ENCODE results near the gene DUSP9.

DUSP9 gene

DNA sequence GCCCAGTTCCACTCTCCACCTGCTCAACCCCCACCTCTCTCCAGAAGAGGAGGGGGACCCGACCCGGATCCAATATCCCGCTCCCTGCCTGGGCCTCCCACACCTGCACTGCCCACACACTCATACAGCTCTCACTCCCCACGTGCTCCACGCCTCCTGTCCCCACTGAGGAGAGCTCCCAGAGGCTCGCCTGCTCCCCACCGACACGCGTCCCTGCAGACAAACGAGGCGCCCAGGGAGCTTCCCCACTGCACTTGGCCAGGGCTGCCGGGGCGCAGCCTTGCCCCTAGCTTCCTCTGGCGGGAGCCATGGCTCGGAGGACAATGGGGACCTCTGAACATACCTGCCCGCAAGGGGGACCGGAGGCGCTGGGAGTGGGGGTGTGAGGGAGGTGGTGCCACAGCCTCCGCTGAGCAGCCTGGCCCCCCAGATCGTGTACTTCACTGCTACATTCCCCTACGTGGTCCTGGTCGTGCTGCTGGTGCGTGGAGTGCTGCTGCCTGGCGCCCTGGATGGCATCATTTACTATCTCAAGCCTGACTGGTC lies 45.7 kb downstream of the DUSP9 start:
- no peak; the same call in 1 of the 2 replicates for TF ChIP-seq POLR2AphosphoS5 (IDR thresholded peaks at IDR 0.05; ENCODE audit: low read depth, low read length)
- TF ChIP-seq, protein P1, sequence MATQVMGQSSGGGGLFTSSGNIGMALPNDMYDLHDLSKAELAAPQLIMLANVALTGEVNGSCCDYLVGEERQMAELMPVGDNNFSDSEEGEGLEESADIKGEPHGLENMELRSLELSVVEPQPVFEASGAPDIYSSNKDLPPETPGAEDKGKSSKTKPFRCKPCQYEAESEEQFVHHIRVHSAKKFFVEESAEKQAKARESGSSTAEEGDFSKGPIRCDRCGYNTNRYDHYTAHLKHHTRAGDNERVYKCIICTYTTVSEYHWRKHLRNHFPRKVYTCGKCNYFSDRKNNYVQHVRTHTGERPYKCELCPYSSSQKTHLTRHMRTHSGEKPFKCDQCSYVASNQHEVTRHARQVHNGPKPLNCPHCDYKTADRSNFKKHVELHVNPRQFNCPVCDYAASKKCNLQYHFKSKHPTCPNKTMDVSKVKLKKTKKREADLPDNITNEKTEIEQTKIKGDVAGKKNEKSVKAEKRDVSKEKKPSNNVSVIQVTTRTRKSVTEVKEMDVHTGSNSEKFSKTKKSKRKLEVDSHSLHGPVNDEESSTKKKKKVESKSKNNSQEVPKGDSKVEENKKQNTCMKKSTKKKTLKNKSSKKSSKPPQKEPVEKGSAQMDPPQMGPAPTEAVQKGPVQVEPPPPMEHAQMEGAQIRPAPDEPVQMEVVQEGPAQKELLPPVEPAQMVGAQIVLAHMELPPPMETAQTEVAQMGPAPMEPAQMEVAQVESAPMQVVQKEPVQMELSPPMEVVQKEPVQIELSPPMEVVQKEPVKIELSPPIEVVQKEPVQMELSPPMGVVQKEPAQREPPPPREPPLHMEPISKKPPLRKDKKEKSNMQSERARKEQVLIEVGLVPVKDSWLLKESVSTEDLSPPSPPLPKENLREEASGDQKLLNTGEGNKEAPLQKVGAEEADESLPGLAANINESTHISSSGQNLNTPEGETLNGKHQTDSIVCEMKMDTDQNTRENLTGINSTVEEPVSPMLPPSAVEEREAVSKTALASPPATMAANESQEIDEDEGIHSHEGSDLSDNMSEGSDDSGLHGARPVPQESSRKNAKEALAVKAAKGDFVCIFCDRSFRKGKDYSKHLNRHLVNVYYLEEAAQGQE (IDR thresholded peaks at IDR 0.05; ENCODE audit: insufficient read depth in 1 of 2, low read depth in 2 of 2, low read length in 2 of 2) = no peak
- TF ChIP-seq TAF1 (IDR thresholded peaks at IDR 0.05; ENCODE audit: borderline replicate concordance, insufficient read depth, low read length) = no peak
- TF ChIP-seq SIN3A (IDR thresholded peaks at IDR 0.05; ENCODE audit: borderline replicate concordance, insufficient read depth, low read length) = no peak
- no peak for TF ChIP-seq FOXP2 (optimal IDR thresholded peaks at IDR 0.05; ENCODE audit: borderline replicate concordance, extremely low read depth, extremely low read length, insufficient read depth)

DNA sequence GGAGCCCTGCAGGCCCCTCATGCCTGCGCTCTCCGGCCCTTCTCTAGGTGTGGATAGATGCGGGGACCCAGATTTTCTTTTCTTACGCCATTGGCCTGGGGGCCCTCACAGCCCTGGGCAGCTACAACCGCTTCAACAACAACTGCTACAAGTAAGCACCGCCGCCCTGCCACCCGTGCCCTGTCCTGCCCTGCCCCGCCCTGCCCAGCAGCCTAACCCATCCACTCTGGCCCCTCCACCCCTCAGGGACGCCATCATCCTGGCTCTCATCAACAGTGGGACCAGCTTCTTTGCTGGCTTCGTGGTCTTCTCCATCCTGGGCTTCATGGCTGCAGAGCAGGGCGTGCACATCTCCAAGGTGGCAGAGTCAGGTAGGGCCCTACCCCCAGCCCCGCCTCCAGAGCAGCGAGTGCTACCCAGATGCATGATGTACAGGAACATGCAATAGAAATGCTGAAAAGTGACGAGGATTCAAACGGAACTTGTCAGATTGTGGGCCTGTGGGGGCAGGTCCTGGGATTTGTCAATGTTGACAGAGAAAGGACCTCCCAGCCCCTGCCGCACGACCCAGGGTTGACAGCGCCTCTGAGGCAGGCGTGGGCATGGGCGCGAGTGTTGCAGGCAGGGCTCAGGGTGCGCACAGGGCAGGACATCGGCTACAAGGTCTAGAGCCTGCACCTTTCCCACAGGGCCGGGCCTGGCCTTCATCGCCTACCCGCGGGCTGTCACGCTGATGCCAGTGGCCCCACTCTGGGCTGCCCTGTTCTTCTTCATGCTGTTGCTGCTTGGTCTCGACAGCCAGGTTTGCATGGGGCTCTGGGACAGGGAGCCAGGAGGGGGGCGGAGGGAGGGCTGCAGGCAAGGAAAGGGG lies 46.4 kb downstream of the DUSP9 start:
- no peak for TF ChIP-seq TAF1 (IDR thresholded peaks at IDR 0.05; ENCODE audit: borderline replicate concordance, insufficient read depth, low read length)

- TF ChIP-seq SIN3A (IDR thresholded peaks at IDR 0.05; ENCODE audit: borderline replicate concordance, insufficient read depth, low read length) = no peak
- TF ChIP-seq, protein P1 (IDR thresholded peaks at IDR 0.05; ENCODE audit: insufficient read depth in 1 of 2, low read depth in 2 of 2, low read length in 2 of 2) = no peak
- no peak for TF ChIP-seq POLR2AphosphoS5 (IDR thresholded peaks at IDR 0.05; ENCODE audit: low read depth, low read length)
- TF ChIP-seq TAF1 (IDR thresholded peaks at IDR 0.05; ENCODE audit: borderline replicate concordance, insufficient read depth, low read length) = no peak
These were observed 47.8 kb downstream of the DUSP9 start for GRCh38 chrX:153694687-153695270.

DNA sequence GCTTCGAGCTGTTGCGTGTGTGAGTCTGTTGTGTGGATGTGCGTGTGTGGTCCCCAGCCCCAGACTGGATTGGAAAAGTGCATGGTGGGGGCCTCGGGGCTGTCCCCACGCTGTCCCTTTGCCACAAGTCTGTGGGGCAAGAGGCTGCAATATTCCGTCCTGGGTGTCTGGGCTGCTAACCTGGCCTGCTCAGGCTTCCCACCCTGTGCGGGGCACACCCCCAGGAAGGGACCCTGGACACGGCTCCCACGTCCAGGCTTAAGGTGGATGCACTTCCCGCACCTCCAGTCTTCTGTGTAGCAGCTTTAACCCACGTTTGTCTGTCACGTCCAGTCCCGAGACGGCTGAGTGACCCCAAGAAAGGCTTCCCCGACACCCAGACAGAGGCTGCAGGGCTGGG lies 49.1 kb downstream of the DUSP9 start:
- no peak for TF ChIP-seq SIN3A (IDR thresholded peaks at IDR 0.05; ENCODE audit: borderline replicate concordance, insufficient read depth, low read length)
- TF ChIP-seq, protein P1 (IDR thresholded peaks at IDR 0.05; ENCODE audit: insufficient read depth in 1 of 2, low read depth in 2 of 2, low read length in 2 of 2) = no peak
- TF ChIP-seq FOXP2 (optimal IDR thresholded peaks at IDR 0.05; ENCODE audit: borderline replicate concordance, extremely low read depth, extremely low read length, insufficient read depth) = no peak
- TF ChIP-seq TAF1 (IDR thresholded peaks at IDR 0.05; ENCODE audit: borderline replicate concordance, insufficient read depth, low read length) = no peak
- no peak for TF ChIP-seq POLR2AphosphoS5 (IDR thresholded peaks at IDR 0.05; ENCODE audit: low read depth, low read length)

DNA sequence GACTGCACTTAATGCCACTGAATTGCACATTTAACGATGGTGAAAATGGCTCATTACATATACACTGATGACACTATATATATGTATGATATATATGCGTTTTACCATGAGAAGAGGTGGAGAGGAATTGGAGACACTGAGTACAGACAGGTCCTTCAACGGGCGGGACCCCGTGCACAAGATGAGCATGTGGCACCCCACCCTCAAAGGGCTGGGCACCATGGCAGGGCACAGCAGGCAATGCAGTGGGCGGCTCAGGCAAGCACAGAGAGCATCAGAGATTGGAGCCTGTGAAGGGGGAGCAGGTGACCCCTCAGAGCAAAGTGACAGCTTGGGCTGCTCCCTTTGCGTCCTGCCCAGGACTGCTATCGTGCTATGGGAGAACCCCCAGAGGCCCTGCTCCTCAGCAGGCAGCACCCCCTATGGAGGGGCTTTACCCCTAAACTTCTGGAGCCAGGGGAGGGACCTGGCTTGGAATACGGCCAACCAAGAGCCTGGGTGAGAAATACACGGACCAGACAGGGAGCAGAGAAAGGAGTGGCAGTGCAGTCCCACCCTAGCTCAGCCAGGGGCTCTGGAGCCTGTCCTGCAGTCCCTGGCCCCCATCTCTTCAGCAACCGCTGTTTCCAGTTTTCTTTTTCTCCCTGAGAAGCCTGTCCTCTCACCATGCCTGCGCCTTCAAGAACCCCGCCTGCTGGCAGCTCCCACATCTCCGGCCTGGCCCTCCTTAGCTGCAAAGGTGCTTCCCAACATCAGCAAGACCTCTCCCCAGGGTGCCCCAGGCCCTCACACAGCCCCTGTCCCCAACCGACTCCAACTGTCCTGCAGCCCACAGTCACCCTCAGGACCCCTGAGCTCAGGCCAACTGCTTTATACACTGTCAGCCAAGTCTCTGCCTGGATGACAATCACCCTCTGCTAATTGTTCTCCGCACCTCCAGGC lies 51.2 kb downstream of the DUSP9 start:
- TF ChIP-seq FOXP2 (optimal IDR thresholded peaks at IDR 0.05; ENCODE audit: borderline replicate concordance, extremely low read depth, extremely low read length, insufficient read depth) = no peak
- TF ChIP-seq TAF1 (IDR thresholded peaks at IDR 0.05; ENCODE audit: borderline replicate concordance, insufficient read depth, low read length) = no peak
- no peak for TF ChIP-seq SIN3A (IDR thresholded peaks at IDR 0.05; ENCODE audit: borderline replicate concordance, insufficient read depth, low read length)
- no peak for TF ChIP-seq POLR2AphosphoS5 (IDR thresholded peaks at IDR 0.05; ENCODE audit: low read depth, low read length)
- TF ChIP-seq, protein P1 (IDR thresholded peaks at IDR 0.05; ENCODE audit: insufficient read depth in 1 of 2, low read depth in 2 of 2, low read length in 2 of 2) = no peak
